Stimulated activated CD4-positive, alpha-beta T cell treated with anti-CD3 and anti-CD28 coated beads, Interleukin-1b, Interleukin-23, amount 100 ng/mL, for 4 hours (primary cell): ENCODE measurements around the gene SLC22A5.
"Not testable (repeated sequence)": the region's sequence is repeated elsewhere in the genome, so short reads cannot be mapped to it uniquely, and the experiment has no call there.

Source experiments
- DNase-seq, 2 donors: peaks; one replicate each; pipeline ENCODE4 v3.0.0-alpha.2; 2020; ENCODE audit warnings: low read depth in 2 of 2

SLC22A5 gene

DNA sequence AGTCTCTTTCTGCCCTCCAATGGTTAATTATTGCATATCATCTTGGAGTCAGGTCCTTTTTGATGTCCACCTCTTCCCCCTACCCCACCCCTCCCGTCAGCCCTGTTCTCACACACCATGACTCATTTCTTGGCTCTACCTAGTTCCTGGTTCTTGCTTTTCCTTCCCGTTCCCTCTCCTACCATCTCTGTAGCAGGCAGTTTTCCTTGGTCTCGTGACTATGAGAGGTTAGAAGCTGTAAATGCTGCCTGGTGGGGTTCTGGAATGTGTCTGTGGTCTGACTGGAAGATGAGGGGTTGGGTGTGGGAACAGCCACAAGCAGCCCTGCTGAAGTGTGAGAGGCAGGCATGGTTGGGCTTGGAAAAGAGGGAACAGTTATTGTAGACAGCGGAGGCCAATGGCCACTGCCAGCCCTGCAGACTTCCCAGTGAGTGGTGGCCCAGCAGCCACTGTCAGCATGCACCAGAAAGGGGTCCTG is 18.2 kb downstream of the SLC22A5 start:
- no peak for DNase-seq

DNA sequence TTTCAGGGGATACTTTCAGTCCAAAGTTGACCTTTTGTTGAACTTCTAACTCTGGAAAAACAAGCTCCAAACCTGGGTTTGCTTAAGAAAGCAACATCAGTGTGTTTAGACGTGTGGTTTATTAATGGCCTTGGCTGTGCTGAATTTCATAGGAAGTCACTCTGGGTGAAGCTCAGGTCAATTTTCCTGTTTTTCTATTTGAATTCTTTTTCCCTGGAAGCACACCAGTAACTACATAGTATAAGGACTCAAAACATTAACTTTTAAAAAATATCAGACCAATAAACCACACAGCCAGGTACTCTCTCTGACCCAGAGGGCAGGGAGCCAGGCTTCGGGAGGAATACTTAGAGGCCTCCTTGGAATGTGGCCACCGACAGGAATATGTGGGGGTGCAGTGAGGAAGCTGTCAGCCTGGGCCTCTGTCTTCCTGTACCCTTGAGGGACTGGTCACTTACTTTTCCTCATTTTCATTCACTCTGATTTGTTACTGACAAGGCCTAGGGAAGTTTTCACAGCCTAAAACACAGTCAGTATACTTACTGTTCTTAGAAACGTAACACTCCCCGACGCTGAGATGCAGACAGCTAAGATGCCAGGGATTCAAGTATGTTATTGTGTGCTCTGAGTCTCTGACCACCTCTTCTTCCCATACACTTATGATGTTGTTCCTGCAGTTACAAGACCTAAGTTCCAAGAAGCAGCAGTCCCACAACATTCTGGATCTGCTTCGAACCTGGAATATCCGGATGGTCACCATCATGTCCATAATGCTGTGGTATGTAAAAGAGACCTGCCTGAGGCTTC is 18.9 kb downstream of the SLC22A5 start:
- no peak for DNase-seq

GRCh38 chr5:132389051-132389331 is 19.5 kb downstream of the SLC22A5 start:
- DNase-seq, result no peak

DNA sequence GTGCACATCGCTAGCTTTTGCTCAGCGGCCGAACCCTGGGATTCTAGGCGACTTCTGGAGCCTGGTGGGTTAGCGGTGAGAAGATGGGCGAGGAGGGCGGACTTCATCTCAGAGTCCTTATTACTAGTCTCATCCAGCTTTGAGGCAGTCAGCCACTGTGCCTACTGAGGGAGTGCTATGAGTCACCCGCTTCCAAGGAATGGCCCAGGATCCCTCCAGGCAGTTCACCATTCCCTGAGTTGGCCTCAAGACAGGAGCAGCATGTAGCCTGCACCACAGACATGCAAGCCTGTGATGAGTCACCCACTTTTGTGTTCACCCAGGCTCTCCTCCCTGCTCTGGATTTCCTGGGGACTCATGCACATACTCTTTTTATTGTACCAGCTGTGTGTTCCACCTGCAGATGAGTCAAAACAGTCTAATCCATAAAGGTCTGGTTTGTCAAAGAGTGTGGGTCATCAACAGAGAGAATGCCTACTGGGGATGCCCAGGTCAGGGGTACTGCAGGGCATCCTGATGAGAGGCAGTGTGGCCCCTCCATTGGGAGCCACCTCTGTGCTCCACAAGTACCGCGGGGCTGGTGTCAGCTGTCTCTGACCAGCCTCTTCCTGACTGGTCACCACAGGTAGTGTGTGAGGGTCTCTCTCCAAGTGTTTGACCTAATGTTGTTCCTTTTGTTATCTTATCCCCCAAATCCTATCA is 20.2 kb downstream of the SLC22A5 start:
- DNase-seq, result peak in 1 of 2 donors; percentile 19

GRCh38 chr5:132391247-132391646 is 21.7 kb downstream of the SLC22A5 start:
- DNase-seq, result no peak

DNA sequence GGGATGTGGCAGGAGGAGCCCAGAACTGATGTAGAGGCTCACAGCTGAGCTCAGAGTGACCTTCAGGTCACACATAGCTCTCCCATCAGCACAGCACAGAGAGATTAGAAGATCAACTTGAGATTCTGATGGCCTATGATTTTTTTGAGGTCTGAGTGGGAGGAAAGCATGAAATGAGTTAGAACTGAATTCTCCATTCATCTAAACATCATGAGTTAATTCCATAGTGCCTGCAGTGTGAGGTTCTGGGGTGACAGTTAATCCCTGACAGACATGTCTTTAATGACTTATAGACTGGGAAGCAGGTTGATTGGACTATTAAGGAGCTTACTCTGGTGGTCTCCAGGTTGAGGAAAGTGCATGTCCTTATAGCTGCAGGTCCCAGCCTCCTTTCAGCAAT is 22.4 kb downstream of the SLC22A5 start:
- no peak for DNase-seq

DNA sequence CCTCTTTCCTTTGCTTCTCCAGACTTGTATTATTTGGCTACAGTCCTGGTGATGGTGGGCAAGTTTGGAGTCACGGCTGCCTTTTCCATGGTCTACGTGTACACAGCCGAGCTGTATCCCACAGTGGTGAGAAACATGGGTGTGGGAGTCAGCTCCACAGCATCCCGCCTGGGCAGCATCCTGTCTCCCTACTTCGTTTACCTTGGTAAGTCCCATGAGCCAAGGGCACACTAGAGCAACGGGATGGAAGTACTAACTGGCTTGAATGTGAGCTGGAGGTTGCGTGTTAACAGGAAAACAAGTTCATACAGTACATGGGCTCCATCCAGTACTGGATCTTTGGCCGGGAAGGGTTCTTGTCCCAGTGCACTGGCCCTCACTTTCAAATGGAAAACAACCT is 22.9 kb downstream of the SLC22A5 start:
- DNase-seq, result no peak

GRCh38 chr5:132392978-132393825 is 23.7 kb downstream of the SLC22A5 start:
- DNase-seq, result no peak

GRCh38 chr5:132394667-132395259 is 25.3 kb downstream of the SLC22A5 start:
- no peak for DNase-seq

GRCh38 chr5:132396589-132397031 is 27.1 kb downstream of the SLC22A5 start:
- no peak for DNase-seq

- DNase-seq, result no peak
These were observed 27.7 kb downstream of the SLC22A5 start for GRCh38 chr5:132397224-132397623.

GRCh38 chr5:132397936-132398675 is 28.6 kb downstream of the SLC22A5 start:
- not testable (repeated sequence) for DNase-seq

DNA sequence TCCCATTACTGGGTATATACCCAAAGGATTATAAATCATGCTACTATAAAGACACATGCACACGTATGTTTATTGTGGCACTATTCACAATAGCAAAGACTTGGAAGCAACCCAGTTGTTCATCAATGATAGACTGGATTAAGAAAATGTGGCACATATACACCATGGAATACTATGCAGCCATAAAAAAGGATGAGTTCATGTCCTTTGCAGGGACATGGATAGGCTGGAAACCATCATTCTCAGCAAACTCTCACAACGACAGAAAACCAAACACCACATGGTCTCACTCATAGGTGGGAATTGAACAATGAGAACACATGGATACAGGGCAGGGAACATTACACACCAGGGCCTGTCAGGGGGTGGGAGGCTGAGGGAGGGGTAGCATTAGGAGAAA is 34.5 kb downstream of the SLC22A5 start:
- not testable (repeated sequence) for DNase-seq

DNA sequence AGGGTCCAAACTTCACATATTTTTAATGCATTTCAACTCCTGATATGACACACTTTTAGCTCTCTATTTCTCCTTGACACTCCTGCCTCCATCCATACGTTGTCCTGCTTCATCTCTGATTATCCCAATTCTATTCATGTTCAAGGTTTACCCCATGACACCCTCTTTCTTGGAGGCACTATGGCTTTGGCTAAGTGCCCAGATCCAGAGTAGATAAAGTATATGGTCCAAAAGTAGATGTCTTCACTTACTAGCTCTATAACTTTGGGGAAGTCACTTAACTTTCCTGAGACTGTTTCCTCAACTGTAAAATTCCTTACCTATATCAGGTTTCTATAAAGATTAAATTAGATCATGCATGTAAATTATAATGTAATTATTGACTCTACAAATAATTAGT is 36.1 kb downstream of the SLC22A5 start:
- no peak for DNase-seq

GRCh38 chr5:132406144-132406783 is 36.8 kb downstream of the SLC22A5 start:
- DNase-seq, result no peak

DNA sequence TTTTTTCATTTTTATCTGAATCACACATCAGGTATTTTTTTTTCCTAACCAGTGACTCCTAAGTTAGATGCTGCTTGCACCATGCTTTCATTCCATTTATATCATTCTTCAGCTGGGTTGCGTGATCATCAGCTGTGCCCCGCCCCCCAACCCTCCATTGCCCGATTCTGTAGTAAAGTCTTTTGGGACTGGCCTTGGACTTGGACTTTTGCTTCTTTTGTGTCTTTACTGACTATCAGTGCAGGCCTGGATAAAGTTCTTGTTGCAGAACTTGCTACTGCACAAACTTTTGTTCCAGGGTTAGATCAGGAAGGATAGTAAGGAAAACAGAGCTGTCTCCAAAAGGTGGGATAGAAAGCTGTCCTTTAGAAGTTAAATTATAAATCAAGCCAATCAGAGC is 38.5 kb downstream of the SLC22A5 start:
- no peak for DNase-seq

GRCh38 chr5:132408456-132408855 is 38.9 kb downstream of the SLC22A5 start:
- no peak for DNase-seq

DNA sequence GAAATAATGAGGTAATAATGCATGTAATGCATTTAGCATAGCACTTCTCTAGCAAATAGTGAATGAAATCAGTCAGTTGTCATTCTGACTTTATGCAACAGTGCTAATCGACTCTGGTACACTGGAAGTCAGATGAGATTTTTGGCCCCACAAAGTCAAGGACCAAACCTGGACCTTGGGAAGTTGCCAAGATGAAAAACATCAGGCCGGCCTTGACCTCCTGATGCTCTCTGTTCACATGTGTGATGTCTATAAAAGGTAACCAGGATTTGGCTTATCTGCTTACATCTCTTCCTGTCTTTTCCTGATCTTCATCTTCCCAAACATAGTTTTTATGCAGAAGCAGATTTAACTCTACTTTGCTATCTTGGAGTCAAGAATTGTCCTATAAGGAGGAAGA is 39.5 kb downstream of the SLC22A5 start:
- no peak for DNase-seq

GRCh38 chr5:132410451-132411303 is 41.2 kb downstream of the SLC22A5 start:
- peak; percentile 78 to 81 for DNase-seq
